Mammary epithelial cell (primary cell): ENCODE measurements around the gene PPP1R13L.

ENCODE experiments used
- EZH2 ChIP-seq: IDR thresholded peaks from 2 replicates; pipeline ENCODE4 v1.6.1; 2012; ENCODE audit warnings: low read length, inconsistent platforms, borderline replicate concordance
- TF ChIP-seq, protein P1 (sequence below), 2 donors: IDR thresholded peaks in 1 of 2; conservative IDR thresholded peaks in 1 of 2; 2 replicates each; pipeline ENCODE4 v1.5.1; 2011 to 2012; ENCODE audit warnings: inconsistent platforms in 2 of 2, low read length in 2 of 2, mild to moderate bottlenecking in 2 of 2, control low read depth in 1 of 2, low read depth in 1 of 2; ENCODE audit not compliant: insufficient read depth in 1 of 2; ENCODE audit errors: extremely low read depth in 1 of 2

GRCh38 chr19:45368737-45369340 lies 36.0 kb downstream of the PPP1R13L start:
- TF ChIP-seq, protein P1, sequence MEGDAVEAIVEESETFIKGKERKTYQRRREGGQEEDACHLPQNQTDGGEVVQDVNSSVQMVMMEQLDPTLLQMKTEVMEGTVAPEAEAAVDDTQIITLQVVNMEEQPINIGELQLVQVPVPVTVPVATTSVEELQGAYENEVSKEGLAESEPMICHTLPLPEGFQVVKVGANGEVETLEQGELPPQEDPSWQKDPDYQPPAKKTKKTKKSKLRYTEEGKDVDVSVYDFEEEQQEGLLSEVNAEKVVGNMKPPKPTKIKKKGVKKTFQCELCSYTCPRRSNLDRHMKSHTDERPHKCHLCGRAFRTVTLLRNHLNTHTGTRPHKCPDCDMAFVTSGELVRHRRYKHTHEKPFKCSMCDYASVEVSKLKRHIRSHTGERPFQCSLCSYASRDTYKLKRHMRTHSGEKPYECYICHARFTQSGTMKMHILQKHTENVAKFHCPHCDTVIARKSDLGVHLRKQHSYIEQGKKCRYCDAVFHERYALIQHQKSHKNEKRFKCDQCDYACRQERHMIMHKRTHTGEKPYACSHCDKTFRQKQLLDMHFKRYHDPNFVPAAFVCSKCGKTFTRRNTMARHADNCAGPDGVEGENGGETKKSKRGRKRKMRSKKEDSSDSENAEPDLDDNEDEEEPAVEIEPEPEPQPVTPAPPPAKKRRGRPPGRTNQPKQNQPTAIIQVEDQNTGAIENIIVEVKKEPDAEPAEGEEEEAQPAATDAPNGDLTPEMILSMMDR (conservative IDR thresholded peaks at IDR 0.05 in 1 of 2, IDR thresholded peaks at IDR 0.05 in 1 of 2; ENCODE audit: extremely low read depth in 1 of 2, insufficient read depth in 1 of 2, low read depth in 1 of 2, low read length in 2 of 2): no peak
- no peak for TF ChIP-seq EZH2
